ENCODE results near the gene INA. TPM values are rescaled to one million over a fixed set of nuclear protein-coding genes. Genes with fewer than 3 reads are reported as not detected.

Gene INA
- total RNA-seq, 1 donor from 2014 or later: 625 TPM

- no peak for TF ChIP-seq CTCF (IDR thresholded peaks at IDR 0.05; ENCODE audit: partially characterized antibody, unreplicated experiment)
- Mint-ChIP-seq H3K36me3 (ENCODE audit: unreplicated experiment) (no peaks in the 10 kb centered on the region), H3K4me3 (ENCODE audit: unreplicated experiment) (no peak overlapping the region), H3K27me3 (ENCODE audit: unreplicated experiment) (no peaks in the 10 kb centered on the region), H3K4me1 (ENCODE audit: low read depth, unreplicated experiment) (no peaks in the 10 kb centered on the region), H3K27ac (ENCODE audit: unreplicated experiment) (no peak overlapping the region), H3K9me3 (ENCODE audit: unreplicated experiment) (peaks cover 1% of the 10 kb centered on the region)
- DNase-seq: no peak
Observed at GRCh38 chr10:103334567-103334966, 57.6 kb downstream of the INA start.

- no peaks in the 10 kb centered on the region for H3K36me3 Mint-ChIP-seq (ENCODE audit: unreplicated experiment)
- H3K27me3 Mint-ChIP-seq (ENCODE audit: unreplicated experiment): no peaks in the 10 kb centered on the region
- no peaks in the 10 kb centered on the region for H3K4me1 Mint-ChIP-seq (ENCODE audit: low read depth, unreplicated experiment)
Observed at GRCh38 chr10:103336370-103336769, 59.4 kb downstream of the INA start.

More at GRCh38 chr10:103336370-103336769, 59.4 kb downstream of the INA start:
- Mint-ChIP-seq H3K27ac (ENCODE audit: unreplicated experiment) (no peak overlapping the region), H3K4me3 (ENCODE audit: unreplicated experiment) (no peak overlapping the region), H3K9me3 (ENCODE audit: unreplicated experiment) (no peaks in the 10 kb centered on the region)
- no peak for DNase-seq
- TF ChIP-seq CTCF (IDR thresholded peaks at IDR 0.05; ENCODE audit: partially characterized antibody, unreplicated experiment): no peak

Other genes with a start within 250 kb of the INA start
- 68.5 TPM for gene NT5C2, start 83.9 kb upstream of the INA start, total RNA-seq (ENCODE audit: unreplicated experiment)
- gene RPEL1, start 31.3 kb upstream of the INA start, total RNA-seq (ENCODE audit: unreplicated experiment): not detected
- gene PCGF6, start 74.0 kb downstream of the INA start, total RNA-seq (ENCODE audit: unreplicated experiment): 7.4 TPM
- gene TAF5, start 90.8 kb downstream of the INA start, total RNA-seq (ENCODE audit: unreplicated experiment): 6.9 TPM
- 330 TPM for gene ATP5MK, start 119.3 kb downstream of the INA start, total RNA-seq (ENCODE audit: unreplicated experiment)
- 73.2 TPM for gene PDCD11, start 119.5 kb downstream of the INA start, total RNA-seq (ENCODE audit: unreplicated experiment)
- 0.44 TPM for gene CALHM2, start 175.2 kb downstream of the INA start, total RNA-seq (ENCODE audit: unreplicated experiment)
- not detected for gene CALHM1, start 181.8 kb downstream of the INA start, total RNA-seq (ENCODE audit: unreplicated experiment)
- not detected for gene CALHM3, start 202.1 kb downstream of the INA start, total RNA-seq (ENCODE audit: unreplicated experiment)
- 3.1 TPM for gene NEURL1, start 216.6 kb downstream of the INA start, total RNA-seq (ENCODE audit: unreplicated experiment)

Data from glutamatergic neuron (in vitro differentiated cells).